GM18867 (cell line): Measurements from ENCODE around the gene ZNF287.
"Not testable (repeated sequence)": the region's sequence is repeated elsewhere in the genome, so short reads cannot be mapped to it uniquely, and the experiment has no call there.

Experiments used
- ATAC-seq: cut with Tn5 transposase; IDR thresholded peaks from one replicate; pipeline ENCODE4 v1.9.1; 2021; ENCODE audit warnings: mild to moderate bottlenecking, moderate library complexity; ENCODE audit not compliant: unreplicated experiment

Gene ZNF287

DNA sequence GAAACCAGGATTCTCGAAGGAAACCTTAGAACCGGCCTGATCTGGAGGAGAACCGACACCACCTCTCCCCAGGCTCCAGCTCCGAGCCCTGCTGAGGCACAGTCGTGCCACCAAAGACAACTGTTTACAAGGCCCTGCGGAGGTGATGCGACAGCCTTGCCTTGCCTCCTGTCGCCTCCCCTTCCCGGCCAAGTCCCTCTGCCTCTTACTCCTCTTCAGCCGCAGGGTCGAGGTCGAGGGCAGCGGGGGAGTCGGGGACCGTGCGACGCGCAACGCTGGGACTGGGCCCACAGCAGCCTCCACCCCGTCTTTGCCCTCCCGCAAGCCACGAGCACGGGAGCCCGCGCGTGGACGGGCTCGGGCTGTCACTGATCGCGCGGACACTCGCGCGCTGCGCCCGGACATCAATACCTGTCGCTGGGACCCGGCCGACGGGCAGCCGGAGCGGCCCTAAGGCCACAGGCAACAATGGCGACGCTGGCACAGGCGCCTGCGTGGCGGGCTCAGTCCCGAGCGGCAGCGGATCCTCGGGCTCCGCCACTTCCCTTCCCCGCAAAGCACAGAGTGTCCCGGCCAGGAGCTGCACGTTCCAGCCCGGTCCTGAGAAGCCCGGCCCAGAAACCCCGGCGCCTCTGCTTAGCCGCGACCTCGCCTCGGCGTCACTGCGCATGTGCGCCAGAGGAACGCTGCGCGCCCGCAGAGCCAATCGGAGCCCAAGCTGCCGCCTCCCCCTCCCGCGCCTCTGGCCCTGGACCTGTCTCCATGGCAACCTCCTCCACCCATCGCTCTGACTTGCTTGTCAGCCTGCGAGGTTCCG lies at the start of gene ZNF287:
Gene ZNF287, minus strand, starts transcription at position 664 of the 817 bp plus-strand sequence. CDS start 1,473 bp downstream, outside the sequence.
- peak; percentile 93 for ATAC-seq

DNA sequence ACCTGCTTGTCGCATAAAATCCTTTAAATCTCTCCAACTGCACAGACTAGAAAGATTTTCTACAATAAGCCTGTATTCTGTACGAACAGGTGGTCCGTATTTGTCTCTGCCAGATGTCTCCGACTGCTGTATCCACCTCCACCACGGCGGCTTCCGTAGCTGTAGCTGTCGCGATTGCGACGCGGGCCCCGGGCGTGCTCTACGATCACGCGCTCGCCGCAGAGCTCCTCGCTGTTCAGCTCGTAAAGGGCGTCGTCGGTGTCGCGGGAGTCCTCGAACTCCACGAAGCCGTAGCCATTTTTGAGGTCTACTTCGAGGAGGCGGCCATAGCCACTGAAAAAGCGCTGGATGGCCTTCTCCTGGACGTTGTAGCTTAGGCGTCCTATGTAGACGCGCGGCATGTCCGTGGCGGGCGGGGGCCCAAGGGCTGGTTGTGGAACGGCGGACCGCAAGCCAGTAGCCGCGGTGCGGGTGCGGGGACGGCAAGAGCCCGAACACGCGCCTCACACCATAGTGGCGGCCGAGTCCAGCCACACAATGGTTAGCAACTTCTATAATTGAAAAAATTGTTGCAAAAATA lies 48.6 kb upstream of the ZNF287 start:
- ATAC-seq: no peak

- no peak for ATAC-seq
Measured at GRCh38 chr17:16599537-16599936, 30.5 kb upstream of the ZNF287 start.

- ATAC-seq: no peak
Measured at GRCh38 chr17:16593356-16594102, 24.5 kb upstream of the ZNF287 start.

DNA sequence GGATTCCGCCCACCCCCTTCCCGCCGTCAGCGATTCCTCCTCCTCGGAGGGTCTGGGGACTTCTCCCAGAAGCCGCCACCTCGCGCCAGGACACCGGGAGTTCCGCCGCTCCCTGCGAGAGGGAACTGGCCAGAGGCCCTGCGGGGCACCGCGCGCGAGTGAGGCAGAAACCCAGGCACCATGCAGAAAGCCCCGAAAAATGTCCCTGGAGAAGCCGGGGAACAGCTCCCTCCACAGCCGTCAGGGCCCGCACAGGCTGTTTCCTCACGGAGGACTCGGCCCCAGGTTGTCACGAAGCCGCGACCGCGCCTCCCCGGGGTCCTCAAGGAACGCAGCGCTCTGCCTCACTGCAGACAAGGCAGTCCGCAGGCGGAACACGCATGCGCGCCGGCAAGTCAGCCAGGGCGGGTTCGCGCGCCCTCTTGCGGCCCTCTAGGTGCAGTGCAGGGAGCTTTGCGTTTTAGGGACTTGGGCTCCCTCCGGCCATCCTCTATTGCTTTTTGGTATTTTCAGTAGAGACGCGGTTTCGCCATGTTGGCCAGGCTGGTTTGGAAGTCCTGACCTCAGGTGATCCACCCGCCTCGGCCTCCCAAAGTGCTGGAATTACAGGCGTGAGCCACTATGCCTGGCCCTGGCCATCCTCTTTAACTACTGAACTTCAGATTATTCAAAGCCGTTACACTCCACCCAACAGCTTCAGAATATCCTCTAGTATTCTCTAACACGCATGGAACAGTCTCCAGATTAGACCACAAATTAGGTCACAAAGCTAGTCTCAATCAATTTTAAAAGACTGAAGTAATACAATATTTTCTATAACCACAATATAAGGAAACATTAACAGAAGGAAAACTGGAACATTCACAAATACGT lies 20.3 kb upstream of the ZNF287 start:
- ATAC-seq: peak; percentile 78

GRCh38 chr17:16585796-16586195 lies 16.8 kb upstream of the ZNF287 start:
- ATAC-seq: no peak

DNA sequence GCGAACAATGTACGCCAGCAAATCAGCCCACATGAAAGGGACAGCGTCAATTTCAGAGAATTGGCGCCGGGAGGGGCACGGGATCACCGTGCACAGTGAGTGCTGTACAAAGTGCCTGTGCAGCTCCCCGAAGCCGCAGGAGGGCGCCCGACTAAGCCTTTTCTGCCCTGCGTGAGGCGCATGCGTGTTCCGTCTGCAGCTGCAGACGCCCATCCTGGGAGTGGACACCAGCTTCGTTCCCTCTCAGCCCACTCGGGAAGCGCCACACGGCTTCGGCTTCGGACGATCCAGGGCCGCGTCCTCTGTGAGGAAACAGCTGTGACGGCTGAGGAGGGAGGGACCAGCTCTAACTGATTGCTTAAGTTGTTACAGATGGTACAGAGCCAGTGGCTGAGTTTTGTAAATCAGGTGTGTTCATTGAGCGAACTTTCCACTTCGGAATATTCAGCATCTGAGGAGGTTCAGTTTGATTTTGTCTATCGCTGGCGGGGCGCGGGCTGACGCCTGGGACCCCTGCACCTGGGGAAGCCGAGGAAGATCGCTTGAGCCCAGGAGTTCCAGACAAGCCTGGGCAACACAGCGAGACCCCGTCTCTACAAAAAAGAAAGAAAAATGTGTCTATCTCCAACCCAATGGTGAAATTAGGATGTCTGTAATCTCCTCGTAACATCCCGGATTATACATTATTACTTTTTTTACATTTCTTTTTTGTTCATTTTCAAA lies 15.4 kb upstream of the ZNF287 start:
- no peak for ATAC-seq

GRCh38 chr17:16583781-16584180 lies 14.8 kb upstream of the ZNF287 start:
- no peak for ATAC-seq

DNA sequence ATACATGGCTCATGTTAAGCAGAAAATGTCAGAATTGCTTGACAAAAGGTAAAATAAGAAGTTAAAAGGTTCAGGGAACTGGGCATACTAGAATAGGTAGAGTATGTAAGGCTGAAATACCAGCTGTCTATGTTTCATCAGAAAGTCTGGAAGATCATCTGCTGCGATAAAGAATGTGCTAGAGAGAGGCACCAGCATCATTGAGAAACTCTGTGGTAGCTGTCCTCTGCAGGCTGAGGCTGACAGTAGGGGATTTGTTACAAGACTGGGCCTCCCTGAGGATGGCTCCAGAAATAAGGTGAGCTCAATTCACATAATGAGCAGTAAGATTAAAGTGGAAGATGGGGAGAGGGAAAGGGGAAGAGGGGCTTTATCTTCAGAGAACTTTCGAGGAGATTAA lies 4.5 kb upstream of the ZNF287 start:
- no peak for ATAC-seq

DNA sequence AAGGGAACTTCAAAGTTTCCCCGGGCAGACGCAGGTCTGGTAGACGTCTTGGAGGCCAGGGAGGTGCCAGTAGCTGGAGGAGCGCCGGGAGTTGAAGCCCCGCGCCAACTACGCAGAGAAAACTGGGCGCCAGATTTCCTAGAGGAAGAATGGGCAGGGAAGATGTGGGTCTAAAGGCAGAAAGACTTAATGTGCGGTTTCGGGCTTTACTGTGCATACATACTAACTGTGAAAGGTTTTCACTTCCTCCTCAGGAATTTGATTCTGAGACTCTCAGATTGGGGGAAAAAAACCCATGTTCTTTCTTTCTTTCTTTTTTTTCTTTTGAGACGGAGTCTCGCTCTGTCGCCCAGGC lies 331 bp upstream of the ZNF287 start:
- peak; percentile 27 for ATAC-seq

GRCh38 chr17:16552637-16553045 lies 16.4 kb downstream of the ZNF287 start:
- ATAC-seq: no peak

- no peak for ATAC-seq
Measured at GRCh38 chr17:16551878-16552636, 16.9 kb downstream of the ZNF287 start.

- ATAC-seq: no peak
Measured at GRCh38 chr17:16537130-16537458, 31.9 kb downstream of the ZNF287 start.

GRCh38 chr17:16534236-16534635 lies 34.8 kb downstream of the ZNF287 start:
- no peak for ATAC-seq

- no peak for ATAC-seq
Measured at GRCh38 chr17:16529906-16530305, 39.1 kb downstream of the ZNF287 start.

- no peak for ATAC-seq
Measured at GRCh38 chr17:16527298-16527697, 41.7 kb downstream of the ZNF287 start.

DNA sequence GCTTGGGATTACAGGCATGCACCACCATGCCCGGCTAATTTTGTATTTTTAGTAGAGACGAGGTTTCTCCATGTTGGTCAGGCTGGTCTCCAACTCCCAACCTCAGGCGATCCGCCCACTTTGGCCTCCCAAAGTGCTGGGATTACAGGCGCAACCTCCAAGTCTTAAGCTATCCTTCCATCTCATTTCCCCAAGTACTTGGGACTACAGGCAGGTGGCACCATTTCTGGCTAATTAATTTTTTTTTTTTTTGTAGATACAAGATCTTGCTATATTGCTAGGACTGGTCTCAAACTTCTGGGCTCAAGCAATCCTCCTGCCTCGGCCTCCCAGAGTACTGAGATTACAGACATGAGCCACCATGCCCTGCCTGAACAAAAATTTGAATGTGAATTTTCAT lies 43.4 kb downstream of the ZNF287 start:
- not testable (repeated sequence) for ATAC-seq

GRCh38 chr17:16521070-16521727 lies 47.8 kb downstream of the ZNF287 start:
- peak; percentile 64 for ATAC-seq

DNA sequence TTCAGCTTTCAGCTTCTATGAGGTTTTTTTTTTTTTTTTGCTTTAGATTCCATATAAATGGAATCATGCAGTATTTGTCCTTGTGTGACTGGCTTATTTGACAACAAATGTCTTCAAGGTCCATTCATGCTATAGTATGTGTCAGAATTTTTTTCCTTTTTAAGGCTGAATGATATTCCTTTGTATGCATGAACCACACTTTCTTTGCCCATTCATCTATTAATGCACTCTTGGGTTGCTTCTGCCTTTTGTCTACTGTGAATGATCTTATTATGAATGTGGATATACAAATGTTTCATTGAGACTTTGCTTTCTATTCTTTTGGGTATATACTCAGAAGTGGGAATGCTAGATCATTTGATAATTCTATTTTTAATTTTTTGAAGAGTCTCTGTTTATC lies 50.0 kb downstream of the ZNF287 start:
- ATAC-seq: no peak
